K562 treated with DMSO at 1 percent for 48 hours (cell line): Measurements from ENCODE around the gene CAPNS1. TPM values are rescaled to one million over a fixed set of nuclear protein-coding genes. Genes with fewer than 3 reads are reported as not detected.

Experiments used
- total RNA-seq: library from RNA; unstranded; fragments of 300-600 nt; gene quantifications from 2 replicates; pipeline ENCODE4 v1.2.3, GENCODE V29; 2022; ENCODE audit warnings: low replicate concordance; ENCODE audit errors: extremely low read depth

CAPNS1 gene
- not detected in 2 replicates for total RNA-seq

DNA sequence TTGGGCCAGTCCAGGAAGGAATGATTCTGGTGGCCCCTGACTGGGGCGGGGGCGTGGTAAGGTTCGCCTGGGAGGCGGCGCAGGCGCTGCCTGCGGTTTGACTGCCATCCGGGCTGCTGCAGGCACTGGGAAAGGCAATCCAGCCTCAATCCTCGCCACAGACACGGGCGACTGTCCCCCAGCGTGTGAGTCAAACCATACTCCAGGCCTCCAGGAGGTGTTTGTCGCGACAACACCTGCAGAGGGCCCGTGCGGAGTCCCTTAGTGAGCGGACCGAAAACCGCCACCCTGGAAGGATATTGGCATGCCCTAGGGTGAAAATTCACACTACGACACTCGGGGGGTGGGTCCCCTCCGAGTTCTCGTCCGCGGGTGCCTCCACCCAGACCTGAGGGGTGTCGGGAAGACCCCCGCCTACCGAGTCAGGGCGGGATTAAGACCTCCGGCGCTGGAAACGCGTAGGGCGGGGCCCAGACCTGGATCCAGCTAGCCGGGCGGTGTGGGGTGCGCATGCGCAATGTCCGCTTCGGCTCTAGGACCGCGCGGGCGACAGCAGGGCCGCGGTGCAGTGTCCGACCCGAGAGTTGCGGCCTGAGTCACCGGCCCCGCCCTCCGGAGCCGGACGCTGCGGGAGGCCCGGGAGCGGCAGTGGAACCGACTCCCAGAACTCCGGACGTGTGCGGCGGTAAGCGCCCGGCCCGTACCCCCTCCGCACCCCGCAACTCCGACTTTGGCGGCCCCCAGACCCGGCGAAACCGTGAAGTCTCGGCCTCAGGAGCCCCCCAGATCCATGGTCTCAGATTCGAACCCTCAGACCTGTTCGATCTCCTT is at the start of gene CAPNS1:
Gene CAPNS1, plus strand, starts transcription at position 594 of the 831 bp plus-strand sequence. CDS start 946 bp downstream, outside the sequence.

DNA sequence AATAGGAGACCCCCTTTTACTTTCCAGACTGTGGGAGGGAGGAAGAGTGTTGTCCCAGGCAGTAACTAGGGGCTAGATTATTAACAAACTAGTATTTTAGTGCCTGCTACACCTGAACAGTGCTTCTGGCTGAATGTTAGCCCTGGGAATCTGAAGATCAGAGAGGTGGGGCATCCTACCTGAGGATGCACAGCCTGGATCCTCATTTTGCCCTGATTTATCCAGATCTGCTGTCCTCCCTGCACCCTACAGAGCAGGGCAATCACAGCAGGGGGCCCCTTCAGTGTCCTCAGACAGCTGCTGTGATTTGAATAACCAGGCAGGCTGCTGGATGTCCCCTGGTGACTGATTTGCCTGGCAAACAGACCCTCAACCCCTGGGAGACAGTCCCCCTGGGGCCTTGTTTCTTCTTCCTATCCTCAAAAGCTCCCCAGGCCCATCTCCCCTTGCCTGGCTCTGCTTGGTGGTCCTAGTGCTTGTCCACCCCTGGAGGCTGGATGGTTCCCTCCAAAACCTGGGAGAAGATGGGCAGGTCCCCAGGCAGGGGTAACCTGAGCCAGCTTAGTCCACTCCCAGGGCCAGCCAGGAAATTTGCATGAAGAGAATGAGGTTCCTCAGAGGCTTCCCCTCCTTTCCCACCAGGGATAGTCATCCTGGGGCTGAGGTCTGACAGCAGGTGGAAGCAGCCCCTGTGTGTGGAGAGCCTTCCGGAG is 29.2 kb upstream of the CAPNS1 start, which contains the start of gene OVOL3:
Gene OVOL3, plus strand, starts transcription at position 657 of the 713 bp plus-strand sequence. CDS start 60 bp downstream, outside the sequence.

DNA sequence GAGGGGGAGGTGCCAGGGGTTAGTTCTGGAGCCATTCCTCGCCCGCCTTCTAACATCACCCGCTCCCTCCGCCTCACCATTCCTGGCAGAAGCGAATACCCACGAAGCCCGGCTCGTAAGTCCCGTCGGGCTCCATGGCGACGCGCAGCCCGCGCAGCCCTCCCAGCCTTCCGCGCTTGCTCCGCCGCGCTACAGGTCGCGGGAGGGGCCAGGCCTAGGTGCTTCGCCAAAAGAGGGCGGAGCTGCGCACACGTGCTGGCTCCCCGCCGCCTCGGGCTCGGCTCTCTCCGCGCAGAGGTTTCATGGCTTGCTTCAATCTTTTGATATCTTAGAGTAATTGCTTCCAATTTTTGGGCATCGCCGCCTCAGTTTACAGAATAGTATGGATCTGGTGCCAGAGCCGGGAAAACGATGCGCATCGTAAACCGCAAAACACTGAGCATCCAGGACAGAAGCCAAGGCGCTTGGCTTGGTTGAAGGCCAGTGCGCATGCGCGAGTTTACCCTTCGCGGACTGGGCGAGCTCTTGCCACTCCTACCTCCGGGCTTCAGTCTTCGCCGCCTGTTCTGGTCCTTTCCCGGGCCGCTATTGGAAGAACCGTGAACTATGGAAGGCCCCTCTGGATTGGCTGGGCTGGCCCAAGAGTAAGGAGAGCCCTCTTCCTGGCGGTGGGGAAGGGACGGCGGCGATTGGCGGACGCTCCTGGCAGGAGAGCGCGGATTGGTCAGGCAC is 25.0 kb upstream of the CAPNS1 start, which contains the start of gene POLR2I:
Gene POLR2I, minus strand, starts transcription at position 155 of the 732 bp plus-strand sequence. Its CDS starts 19 bp downstream, at position 136.

DNA sequence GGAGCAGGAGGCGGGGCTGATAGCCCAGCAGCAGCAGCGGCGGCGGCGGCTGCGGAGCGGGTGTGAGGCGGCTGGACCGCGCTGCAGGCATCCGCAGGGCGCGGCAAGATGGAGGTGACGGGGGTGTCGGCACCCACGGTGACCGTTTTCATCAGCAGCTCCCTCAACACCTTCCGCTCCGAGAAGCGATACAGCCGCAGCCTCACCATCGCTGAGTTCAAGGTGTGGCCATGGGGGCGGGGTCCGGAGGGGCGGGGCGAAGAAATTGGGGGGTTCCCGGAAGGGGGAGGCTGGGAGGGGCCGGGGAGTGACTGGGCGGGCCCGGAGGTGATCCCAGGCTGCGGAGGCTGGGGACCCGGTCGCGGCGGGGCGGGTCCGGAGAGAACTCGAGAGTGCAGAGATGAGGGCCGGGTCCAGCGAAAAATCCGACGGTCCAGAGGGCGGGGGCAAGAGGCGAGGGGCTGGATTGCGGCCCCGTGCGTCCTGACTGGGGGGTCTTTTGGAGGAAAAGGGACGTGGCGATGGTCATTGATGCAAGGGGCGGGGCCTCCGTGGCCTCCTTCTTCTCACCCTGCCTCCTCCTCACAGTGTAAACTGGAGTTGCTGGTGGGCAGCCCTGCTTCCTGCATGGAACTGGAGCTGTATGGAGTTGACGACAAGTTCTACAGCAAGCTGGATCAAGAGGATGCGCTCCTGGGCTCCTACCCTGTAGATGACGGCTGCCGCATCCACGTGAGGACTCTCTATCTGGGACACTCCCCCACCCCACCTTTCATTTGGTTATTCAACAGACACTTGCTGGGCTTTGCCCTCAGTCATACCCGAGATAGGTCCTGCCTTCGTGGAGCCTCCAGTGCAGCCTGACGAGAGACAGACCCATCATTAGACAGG is 24.2 kb upstream of the CAPNS1 start, which contains the start of gene TBCB:
Gene TBCB, plus strand, starts transcription at position 16 of the 891 bp plus-strand sequence. Its CDS starts 93 bp downstream, at position 109.

DNA sequence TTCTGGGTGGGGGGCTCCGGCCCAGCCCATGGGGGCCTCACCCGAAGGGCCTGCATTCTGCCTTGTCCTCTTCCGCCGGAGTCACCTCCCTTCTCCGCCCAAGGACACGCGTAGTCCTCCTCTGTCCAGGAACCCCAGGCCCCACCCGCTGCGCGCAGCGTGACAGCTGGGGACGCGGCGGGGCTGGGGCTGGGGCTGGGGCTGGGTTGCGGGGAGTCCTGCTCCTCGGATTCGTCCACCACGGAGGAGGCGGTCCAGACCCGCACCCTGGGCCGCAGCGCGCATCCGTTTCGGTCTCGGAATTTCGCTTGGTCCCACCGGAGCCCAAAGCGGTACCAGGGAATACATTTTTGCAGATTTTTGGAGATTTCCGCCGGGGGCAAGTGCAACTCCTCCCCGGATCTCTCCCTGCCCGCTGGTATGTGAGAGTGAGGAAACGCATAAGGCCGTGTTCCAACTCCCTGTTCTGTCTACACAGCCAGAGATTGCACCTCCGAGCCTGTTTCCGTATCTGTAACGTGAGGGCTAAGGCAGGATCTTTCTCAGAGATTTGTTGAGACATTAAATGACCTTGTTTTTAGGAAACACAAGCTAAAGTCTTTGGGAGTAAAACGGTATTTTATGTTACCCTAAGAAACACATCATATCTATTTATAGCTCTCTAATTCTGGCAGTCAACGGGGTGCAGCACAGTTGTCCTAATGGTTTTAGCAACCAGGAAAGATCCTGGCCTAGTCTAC is 12.7 kb downstream of the CAPNS1 start, which contains the start of gene COX7A1:
Gene COX7A1, minus strand, starts transcription at position 96 of the 740 bp plus-strand sequence. Its CDS starts 40 bp downstream, at position 56.

Other genes starting within 250 kb of the CAPNS1 start
- gene NFKBID, start 239.5 kb upstream of the CAPNS1 start, total RNA-seq: not detected in 2 replicates
- gene HCST, start 237.5 kb upstream of the CAPNS1 start, total RNA-seq: not detected in 2 replicates
- not detected in 2 replicates for gene TYROBP, start 231.8 kb upstream of the CAPNS1 start, total RNA-seq
- not detected in 2 replicates for gene LRFN3, start 203.7 kb upstream of the CAPNS1 start, total RNA-seq
- gene SDHAF1, start 144.9 kb upstream of the CAPNS1 start, total RNA-seq: not detected in 2 replicates
- gene SYNE4, start 131.3 kb upstream of the CAPNS1 start, total RNA-seq: not detected in 2 replicates
- gene ALKBH6, start 125.9 kb upstream of the CAPNS1 start, total RNA-seq: not detected in 2 replicates
- gene CLIP3, start 107.2 kb upstream of the CAPNS1 start, total RNA-seq: not detected in 2 replicates
- not detected in 2 replicates for gene THAP8, start 85.8 kb upstream of the CAPNS1 start, total RNA-seq
- gene WDR62, start 85.2 kb upstream of the CAPNS1 start, total RNA-seq: not detected in 2 replicates
- not detected in 2 replicates for gene OVOL3, start 28.9 kb upstream of the CAPNS1 start, total RNA-seq
- gene POLR2I, start 25.2 kb upstream of the CAPNS1 start, total RNA-seq: not detected in 2 replicates
- gene TBCB, start 24.6 kb upstream of the CAPNS1 start, total RNA-seq: not detected in 2 replicates
- not detected in 2 replicates for gene COX7A1, start 12.4 kb downstream of the CAPNS1 start, total RNA-seq
- not detected in 2 replicates for gene ZNF565, start 74.6 kb downstream of the CAPNS1 start, total RNA-seq
- not detected in 2 replicates for gene ZNF146, start 75.0 kb downstream of the CAPNS1 start, total RNA-seq
- not detected in 2 replicates for gene ZFP14, start 239.1 kb downstream of the CAPNS1 start, total RNA-seq